Kidney glomerular epithelial cell (primary cell): ENCODE results near the gene RNF217.
A peak's percentile ranks its signal among the peaks of the same experiment; 100 is the strongest.
"Not testable (repeated sequence)": the region's sequence is repeated elsewhere in the genome, so short reads cannot be mapped to it uniquely, and the experiment has no call there.

Experiments
- DNase-seq: peaks from one replicate; lab custom pipeline; 2025; lab: John Stamatoyannopoulos, UW

The RNF217 gene

GRCh38 chr6:124963416-124963785, 1.2 kb downstream of the RNF217 start:
- peak; percentile 49 for DNase-seq

GRCh38 chr6:124963831-124964763, 1.9 kb downstream of the RNF217 start:
- DNase-seq, result peak; percentile 50

GRCh38 chr6:124964764-124965105, 2.5 kb downstream of the RNF217 start:
- DNase-seq, result peak; percentile 49

GRCh38 chr6:124965424-124965850, 3.2 kb downstream of the RNF217 start:
- DNase-seq, result not testable (repeated sequence)

- no peak for DNase-seq
Measured at GRCh38 chr6:124967444-124967843, 5.2 kb downstream of the RNF217 start.

GRCh38 chr6:124968401-124968800, 6.2 kb downstream of the RNF217 start:
- no peak for DNase-seq

GRCh38 chr6:124970243-124970642, 8.0 kb downstream of the RNF217 start:
- no peak for DNase-seq

- DNase-seq, result no peak
Measured at GRCh38 chr6:124970763-124971162, 8.5 kb downstream of the RNF217 start.

- no peak for DNase-seq
Measured at GRCh38 chr6:124973780-124974179, 11.5 kb downstream of the RNF217 start.

GRCh38 chr6:124974771-124975377, 12.6 kb downstream of the RNF217 start:
- DNase-seq, result no peak

- peak; percentile 26 for DNase-seq
Measured at GRCh38 chr6:124977067-124977908, 15.1 kb downstream of the RNF217 start.

GRCh38 chr6:124978451-124979293, 16.4 kb downstream of the RNF217 start:
- no peak for DNase-seq

GRCh38 chr6:124979294-124979678, 17.0 kb downstream of the RNF217 start:
- no peak for DNase-seq

- DNase-seq, result no peak
Measured at GRCh38 chr6:124982669-124983068, 20.4 kb downstream of the RNF217 start.

GRCh38 chr6:124983383-124984083, 21.3 kb downstream of the RNF217 start:
- DNase-seq, result no peak

- DNase-seq, result peak; percentile 19
Measured at GRCh38 chr6:124984668-124985338, 22.6 kb downstream of the RNF217 start.

GRCh38 chr6:124986164-124986563, 23.9 kb downstream of the RNF217 start:
- no peak for DNase-seq

GRCh38 chr6:124987291-124987690, 25.1 kb downstream of the RNF217 start:
- DNase-seq, result no peak

GRCh38 chr6:124987999-124988591, 25.9 kb downstream of the RNF217 start:
- no peak for DNase-seq
